Activated CD8-positive, alpha-beta memory T cell treated with anti-CD3 and anti-CD28 coated beads, Interleukin-2, amount 10 ng/mL, durations not matched to agents 7 days and 5 days (primary cell): Measurements from ENCODE around the gene PRPF6. TPM values are rescaled to one million over a fixed set of nuclear protein-coding genes. Genes with fewer than 3 reads are reported as not detected.
"Not testable (repeated sequence)": the region's sequence is repeated elsewhere in the genome, so short reads cannot be mapped to it uniquely, and the experiment has no call there.

ENCODE experiments used
- ATAC-seq: fragments of 150-1000 bp; cut with Tn5 transposase; one replicate; pipeline ENCODE4 v1.10.0; 2021; ENCODE audit warnings: moderate library complexity
- CTCF ChIA-PET: fragments of 350-600 bp; sonication (Branson Sonifier 250); formaldehyde crosslinking; loops from one replicate; lab custom pipeline; 2021; ENCODE audit warnings: antibody characterized with exemption; lab: Charles Lee
- DNase-seq: peaks from one replicate; pipeline ENCODE4 v3.0.0-alpha.2; 2020
- H3K27ac Mint-ChIP-seq: one replicate; pipeline ENCODE4 v1.8.0; 2021; ENCODE audit warnings: mild to moderate bottlenecking, mixed read lengths
- H3K27me3 Mint-ChIP-seq: one replicate; pipeline ENCODE4 v1.8.0; 2021; ENCODE audit warnings: mixed read lengths
- H3K36me3 Mint-ChIP-seq: one replicate; pipeline ENCODE4 v1.8.0; 2021; ENCODE audit warnings: mild to moderate bottlenecking, mixed read lengths
- H3K4me1 Mint-ChIP-seq: one replicate; pipeline ENCODE4 v1.8.0; 2021; ENCODE audit warnings: mixed read lengths
- H3K4me3 Mint-ChIP-seq: one replicate; pipeline ENCODE4 v1.8.0; 2021; ENCODE audit warnings: mild to moderate bottlenecking, moderate library complexity, mixed read lengths
- H3K9me3 Mint-ChIP-seq: one replicate; pipeline ENCODE4 v1.8.0; 2022; ENCODE audit warnings: low read depth, mixed read lengths
- total RNA-seq, 2 experiments: library from RNA; stranded (reverse); gene quantifications; one replicate each; pipeline ENCODE4 v1.2.3, GENCODE V29; 2021

Gene PRPF6
- total RNA-seq, 2 experiments from 2014 or later: 77.5 to 80.6 TPM

- Mint-ChIP-seq H3K4me1 (peaks cover 14% of the 10 kb centered on the region), H3K27me3 (peaks cover 3% of the 10 kb centered on the region), H3K9me3 (peaks cover 2% of the 10 kb centered on the region), H3K27ac (no peak overlapping the region), H3K4me3 (peak overlapping the region; percentile 68), H3K36me3 (peaks cover 14% of the 10 kb centered on the region)
- DNase-seq: no peak
- no peak for ATAC-seq
- CTCF ChIA-PET: interaction anchor here (1.0 to 2.2 kb wide), 5 partner anchors 12 to 472 kb away, joined by 3 to 9 read pairs (median 6); partner anchors contain the start of genes PRPF6, PTK6, SAMD10 and UCKL1
Measured at GRCh38 chr20:63968136-63968927, 12.6 kb upstream of the PRPF6 start.

DNA sequence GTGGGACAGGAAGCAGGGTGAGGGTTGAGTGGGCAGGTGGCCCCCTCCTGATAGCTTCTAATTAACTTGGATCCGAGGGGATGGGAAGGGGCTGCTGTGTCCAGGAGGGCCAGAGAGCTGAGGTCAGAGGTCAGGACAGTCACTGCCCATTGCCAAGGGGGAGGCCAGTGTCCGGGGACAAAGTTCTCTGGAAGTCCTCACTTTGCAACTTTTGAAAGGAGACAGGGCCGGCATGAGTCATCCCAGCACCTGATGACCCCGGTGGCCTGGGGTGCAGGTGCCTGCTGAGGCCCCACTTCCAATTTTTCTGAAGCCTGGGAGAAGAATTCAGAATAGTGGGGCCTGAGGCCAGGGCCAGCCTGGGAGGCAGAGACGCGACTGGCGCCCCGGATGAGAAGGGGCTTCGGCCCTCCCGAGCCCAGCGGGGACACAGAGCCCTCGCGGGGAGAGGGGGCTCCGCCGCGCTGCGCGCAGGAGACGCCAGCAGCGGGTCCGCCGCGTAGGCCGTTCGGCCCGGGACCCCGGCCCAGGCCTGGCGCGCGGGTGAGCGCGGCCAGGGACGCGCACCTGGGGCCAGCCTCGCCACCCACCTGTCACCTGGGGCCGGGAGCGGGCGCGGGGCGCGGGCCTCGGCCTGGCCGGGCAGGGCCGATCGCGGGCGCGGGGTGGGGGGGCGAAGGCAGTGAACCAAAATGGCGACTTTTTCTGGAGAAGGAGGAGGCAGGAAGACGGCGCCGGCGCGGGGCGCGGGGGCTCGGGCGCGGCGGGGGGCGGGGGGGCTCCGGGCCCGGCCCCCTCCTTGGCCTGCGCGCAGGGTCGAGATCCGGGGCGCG is 11.8 kb upstream of the PRPF6 start:
- CTCF ChIA-PET: interaction anchor here (1.0 to 2.2 kb wide), 5 partner anchors 11 to 473 kb away, joined by 3 to 9 read pairs (median 6); partner anchors contain the start of genes PRPF6, PTK6, SAMD10 and UCKL1
- peak overlapping the region; percentile 65 for H3K27ac Mint-ChIP-seq
- ATAC-seq (peak; percentile 21), DNase-seq (peak; percentile 45)
- H3K4me3 Mint-ChIP-seq: peak overlapping the region; percentile 68
- H3K36me3 Mint-ChIP-seq: peaks cover 17% of the 10 kb centered on the region
- peaks cover 3% of the 10 kb centered on the region for H3K27me3 Mint-ChIP-seq
- H3K4me1 Mint-ChIP-seq: peaks cover 20% of the 10 kb centered on the region
- H3K9me3 Mint-ChIP-seq: peaks cover 2% of the 10 kb centered on the region

GRCh38 chr20:63969838-63970713 is 10.9 kb upstream of the PRPF6 start, which contains the start of gene ZNF512B:
Gene ZNF512B, minus strand, starts transcription at chr20:63969930. Its CDS starts 1,980 bp downstream, at chr20:63967950.
- Mint-ChIP-seq H3K4me3 (peak within 1 kb of the TSS; percentile 68), H3K9me3 (peaks cover 2% of the 10 kb centered on the region), H3K4me1 (peaks cover 25% of the 10 kb centered on the region), H3K27ac (peak within 1 kb of the TSS; percentile 65), H3K27me3 (peaks cover 3% of the 10 kb centered on the region), H3K36me3 (peaks cover 20% of the 10 kb centered on the region)
- ATAC-seq: peak; percentile 38
- CTCF ChIA-PET: interaction anchor here (1.6 kb wide), 1 partner anchor 10 kb away, joined by 4 read pairs; no protein-coding TSS in a partner anchor
- DNase-seq: peak; percentile 61

DNA sequence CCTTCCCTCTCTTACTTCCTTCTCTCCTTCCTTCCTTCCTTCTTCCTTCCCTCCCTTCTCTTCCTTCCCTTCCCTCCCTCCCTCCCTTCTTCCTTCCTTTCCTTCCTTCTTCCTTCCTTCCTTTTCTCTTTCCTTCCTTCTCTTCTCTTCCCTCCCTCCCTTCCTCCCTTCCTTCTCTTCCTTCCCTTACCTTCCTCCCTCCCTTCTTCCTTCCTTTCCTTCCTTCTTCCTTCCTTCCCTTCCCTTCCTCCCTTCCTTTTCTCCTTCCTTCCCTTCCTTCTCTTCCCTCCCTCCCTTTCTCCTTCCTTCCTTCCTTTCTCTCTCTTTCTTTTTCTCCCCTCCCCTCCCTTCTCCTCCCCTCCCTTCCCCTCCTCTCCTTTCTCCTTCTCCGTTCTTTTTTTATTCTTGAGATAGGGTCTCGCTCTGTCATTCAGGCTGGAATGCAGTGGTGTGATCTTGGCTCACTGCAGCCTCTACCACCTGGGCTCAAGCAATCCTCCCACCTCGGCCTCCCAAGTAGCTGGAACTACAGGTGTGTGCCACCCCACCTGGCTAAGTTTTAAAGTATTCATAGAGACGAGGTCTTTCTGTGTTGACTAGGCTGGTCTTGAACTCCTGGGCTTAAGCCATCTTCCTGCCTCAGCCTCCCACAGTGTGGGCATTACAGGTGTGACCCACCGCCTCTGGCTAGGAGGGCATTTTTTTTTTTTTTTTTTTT is 10.1 kb upstream of the PRPF6 start:
- CTCF ChIA-PET: interaction anchor here (1.6 kb wide), 1 partner anchor 10 kb away, joined by 4 read pairs; no protein-coding TSS in a partner anchor
- Mint-ChIP-seq H3K9me3 (peaks cover 2% of the 10 kb centered on the region), H3K4me3 (peak overlapping the region; percentile 54), H3K36me3 (peaks cover 20% of the 10 kb centered on the region), H3K27me3 (peaks cover 3% of the 10 kb centered on the region), H3K27ac (no peak overlapping the region), H3K4me1 (peaks cover 25% of the 10 kb centered on the region)
- DNase-seq (no peak), ATAC-seq (no peak)

DNA sequence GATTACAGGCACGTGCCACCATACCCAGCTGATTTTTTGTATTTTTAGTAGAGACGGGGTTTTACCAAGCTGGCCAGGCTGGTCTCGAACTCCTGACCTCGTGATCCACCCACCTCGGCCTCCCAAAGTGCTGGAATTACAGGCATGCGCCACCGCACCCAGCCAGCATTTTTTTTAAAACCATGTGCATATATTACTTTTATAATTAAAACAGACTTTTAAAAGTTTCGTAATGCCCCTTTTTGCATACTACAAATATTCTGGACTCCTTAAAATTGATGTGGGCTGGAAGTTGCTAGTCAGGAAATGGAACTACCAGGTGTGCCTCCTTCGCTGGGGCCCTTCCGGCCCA is 9.0 kb upstream of the PRPF6 start:
- not testable (repeated sequence) for DNase-seq, ATAC-seq, H3K4me3 Mint-ChIP-seq, H3K27ac Mint-ChIP-seq, H3K27me3 Mint-ChIP-seq, H3K9me3 Mint-ChIP-seq
- Mint-ChIP-seq H3K36me3 (peaks cover 19% of the 10 kb centered on the region), H3K4me1 (peaks cover 34% of the 10 kb centered on the region)
- CTCF ChIA-PET: interaction anchor here (1.0 to 4.7 kb wide), 3 partner anchors 10 to 67 kb away, joined by 3 to 56 read pairs (median 3); partner anchors contain the start of gene UCKL1

GRCh38 chr20:63972312-63973159 is 8.4 kb upstream of the PRPF6 start:
- Mint-ChIP-seq H3K4me1 (peaks cover 40% of the 10 kb centered on the region), H3K27me3 (peaks cover 3% of the 10 kb centered on the region), H3K27ac (no peak overlapping the region), H3K9me3 (no peaks in the 10 kb centered on the region), H3K4me3 (no peak overlapping the region), H3K36me3 (peaks cover 17% of the 10 kb centered on the region)
- no peak for DNase-seq
- CTCF ChIA-PET: interaction anchor here (1.0 to 4.7 kb wide), 11 partner anchors 9 to 476 kb away, joined by 3 to 56 read pairs (median 5); partner anchors contain the start of genes PTK6, RGS19, TPD52L2 and UCKL1
- ATAC-seq: no peak

GRCh38 chr20:63973160-63973479 is 7.8 kb upstream of the PRPF6 start:
- H3K9me3 Mint-ChIP-seq: no peaks in the 10 kb centered on the region
- peaks cover 17% of the 10 kb centered on the region for H3K36me3 Mint-ChIP-seq
- DNase-seq: no peak
- H3K27me3 Mint-ChIP-seq: peaks cover 3% of the 10 kb centered on the region
- CTCF ChIA-PET: interaction anchor here (1.0 to 4.7 kb wide), 25 partner anchors 9 to 477 kb away, joined by 3 to 56 read pairs (median 5); partner anchors contain the start of genes C20orf204, LIME1, PPDPF and PTK6
- H3K27ac Mint-ChIP-seq: no peak overlapping the region
- no peak overlapping the region for H3K4me3 Mint-ChIP-seq
- no peak for ATAC-seq
- H3K4me1 Mint-ChIP-seq: peaks cover 45% of the 10 kb centered on the region

DNA sequence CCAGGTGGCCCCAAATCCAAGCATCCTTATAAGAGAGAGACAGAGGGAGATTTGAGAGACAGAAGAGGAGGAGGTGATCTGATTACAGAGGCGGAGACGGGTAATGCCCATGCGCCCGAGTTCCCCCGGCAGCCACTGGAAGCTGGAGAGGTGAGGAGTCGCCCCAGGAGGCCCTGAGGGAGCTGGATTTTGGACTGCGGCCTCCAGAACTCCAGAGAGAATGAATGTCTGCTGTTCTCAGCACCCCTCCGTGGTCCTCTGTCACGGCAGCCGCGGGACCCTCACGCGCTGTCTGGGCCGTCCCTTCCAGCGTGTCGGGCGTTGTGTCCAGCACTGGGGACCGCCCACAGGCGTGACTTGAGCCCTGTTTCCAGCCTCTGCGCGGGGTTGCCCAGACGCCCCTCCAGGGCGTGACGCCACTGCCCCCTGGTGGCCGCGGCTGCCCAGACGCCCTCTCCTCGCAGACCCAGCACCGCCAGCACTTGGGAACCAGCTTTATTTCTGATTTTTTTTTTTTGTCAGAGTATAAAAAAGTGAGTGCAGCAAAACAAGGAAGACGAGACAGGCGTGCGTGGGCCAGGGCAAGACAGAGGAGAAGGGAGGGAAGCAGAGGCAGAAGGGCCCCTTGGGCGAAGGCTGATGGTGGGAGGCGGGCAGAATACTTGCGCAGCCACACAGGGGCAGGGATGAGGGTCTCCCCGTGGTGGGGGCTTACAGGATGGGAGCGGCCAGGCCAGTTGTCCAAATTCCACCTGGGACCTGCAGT is 7.1 kb upstream of the PRPF6 start:
- Mint-ChIP-seq H3K4me1 (peaks cover 42% of the 10 kb centered on the region), H3K36me3 (peaks cover 17% of the 10 kb centered on the region), H3K27ac (peak overlapping the region; percentile 70), H3K9me3 (no peaks in the 10 kb centered on the region), H3K27me3 (peaks cover 3% of the 10 kb centered on the region), H3K4me3 (no peak overlapping the region)
- CTCF ChIA-PET: interaction anchor here (0.6 to 4.7 kb wide), 36 partner anchors 9 to 478 kb away, joined by 3 to 56 read pairs (median 4); partner anchors contain the start of genes C20orf204, LIME1, PPDPF and PTK6
- peak; percentile 80 for DNase-seq
- ATAC-seq: peak; percentile 40

DNA sequence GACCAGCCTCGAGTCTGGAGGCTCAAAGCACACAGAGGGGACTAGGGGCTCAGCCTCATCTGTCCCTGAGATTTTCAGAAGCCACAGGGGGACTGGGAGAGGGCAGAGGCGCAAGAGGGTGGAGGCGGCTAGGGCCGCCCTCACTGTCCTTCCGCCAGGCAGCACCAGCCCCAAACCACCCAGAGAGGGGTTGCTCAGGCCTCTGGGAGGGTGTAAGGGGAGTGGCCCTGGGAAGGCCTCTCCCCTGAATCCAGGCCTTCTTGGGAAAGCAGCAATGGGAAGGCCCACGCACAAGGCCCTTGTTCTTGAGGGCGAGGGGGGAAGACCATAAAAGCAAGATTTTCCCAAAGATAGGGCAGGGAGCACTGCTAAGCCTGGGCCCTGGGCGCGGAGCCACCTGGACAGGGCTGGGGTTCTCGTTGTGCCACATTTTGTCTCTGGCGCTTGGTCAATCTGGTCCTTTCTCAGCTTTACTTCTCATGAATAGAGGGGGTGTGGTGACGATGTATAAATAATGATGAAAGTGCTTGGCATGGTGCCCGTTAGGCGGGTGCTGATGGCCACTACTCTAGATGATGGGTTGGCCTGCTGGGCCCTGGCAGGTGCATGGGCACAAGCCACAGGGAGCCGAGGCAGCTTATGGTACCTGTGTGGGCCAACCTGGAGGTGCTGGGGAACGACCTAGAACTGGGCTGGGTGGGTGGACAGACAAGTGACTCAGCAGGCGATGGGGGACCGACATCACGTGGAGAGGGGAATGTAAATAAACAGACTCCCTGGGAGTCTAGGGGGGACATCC is 6.3 kb upstream of the PRPF6 start:
- H3K9me3 Mint-ChIP-seq: no peaks in the 10 kb centered on the region
- H3K4me3 Mint-ChIP-seq: no peak overlapping the region
- CTCF ChIA-PET: interaction anchor here (0.6 to 4.7 kb wide), 35 partner anchors 8 to 454 kb away, joined by 3 to 56 read pairs (median 4); partner anchors contain the start of genes C20orf204, LIME1, PPDPF and PTK6
- peaks cover 17% of the 10 kb centered on the region for H3K36me3 Mint-ChIP-seq
- no peak for ATAC-seq
- peak; percentile 40 for DNase-seq
- H3K4me1 Mint-ChIP-seq: peaks cover 40% of the 10 kb centered on the region
- H3K27me3 Mint-ChIP-seq: peaks cover 3% of the 10 kb centered on the region
- H3K27ac Mint-ChIP-seq: peak overlapping the region; percentile 70

DNA sequence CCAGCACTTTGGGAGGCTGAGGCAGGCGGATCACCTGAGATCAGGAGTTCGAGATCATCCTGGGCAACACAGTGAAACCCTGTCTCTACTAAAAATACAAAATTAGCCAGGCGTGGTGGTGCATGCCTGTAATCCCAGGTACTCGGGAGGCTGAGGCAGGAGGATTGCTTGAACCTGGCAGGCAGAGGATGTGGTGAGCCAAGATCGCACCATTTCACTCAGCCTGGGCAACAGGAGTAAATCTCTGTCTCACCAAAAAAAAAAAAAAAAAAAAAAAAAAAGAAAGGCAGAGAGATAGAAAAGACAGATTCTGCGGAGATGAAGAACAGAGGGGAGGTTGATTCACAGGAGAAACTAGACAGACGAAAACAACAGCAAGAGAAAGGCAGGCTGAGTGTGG is 4.4 kb upstream of the PRPF6 start:
- CTCF ChIA-PET: interaction anchor here (1.8 to 4.7 kb wide), 2 partner anchors 63 kb away, joined by 24 to 56 read pairs; no protein-coding TSS in a partner anchor
- H3K27me3 Mint-ChIP-seq, ATAC-seq, H3K9me3 Mint-ChIP-seq, H3K4me3 Mint-ChIP-seq: not testable (repeated sequence)
- H3K27ac Mint-ChIP-seq: peak overlapping the region; percentile 39
- DNase-seq: peak; percentile 44
- H3K36me3 Mint-ChIP-seq: peaks cover 18% of the 10 kb centered on the region
- H3K4me1 Mint-ChIP-seq: peaks cover 51% of the 10 kb centered on the region
